ENCODE results near the gene DAO. TPM values are rescaled to one million over a fixed set of nuclear protein-coding genes. Genes with fewer than 3 reads are reported as not detected.

The DAO gene
- total RNA-seq, 6 experiments from 2014 or later: not detected

DNA sequence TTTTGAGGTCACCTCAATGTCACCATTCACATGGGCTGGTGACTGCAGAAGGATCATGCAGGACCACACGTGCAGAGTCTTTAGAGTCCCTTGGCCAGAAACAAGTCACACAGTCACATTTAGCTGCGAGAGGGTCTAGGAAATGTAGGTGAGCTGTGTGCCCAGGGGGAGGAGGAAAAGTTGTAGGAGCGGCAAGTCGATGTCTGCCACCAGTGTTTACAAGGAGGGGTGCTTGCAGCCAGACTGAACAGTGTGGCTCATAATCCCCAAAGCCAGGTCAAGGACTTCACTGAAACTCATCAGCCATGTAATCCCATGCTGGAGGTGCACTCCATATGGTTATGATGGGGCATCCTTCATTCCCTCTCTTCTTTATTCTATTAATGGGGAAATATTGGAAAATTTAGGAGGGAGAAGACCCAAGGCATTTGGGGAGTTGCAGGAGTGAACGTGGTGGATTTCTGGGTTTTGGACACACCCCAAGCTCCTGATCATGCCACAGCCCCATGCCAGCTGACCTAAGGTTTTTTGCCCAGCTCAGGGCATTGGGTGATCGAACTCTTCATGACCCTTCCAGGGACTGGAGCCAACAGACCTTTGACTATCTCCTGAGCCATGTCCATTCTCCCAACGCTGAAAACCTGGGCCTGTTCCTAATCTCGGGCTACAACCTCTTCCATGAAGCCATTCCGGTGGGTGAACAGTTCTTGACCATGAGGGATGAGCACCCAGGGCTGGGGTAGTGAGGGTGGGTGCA, 7.2 kb downstream of the DAO start:
- Mint-ChIP-seq H3K27me3 (ENCODE audit: insufficient read depth) (no peaks in the 10 kb centered on the region; the same call in 1 of the 2 replicates), H3K27ac (no peak overlapping the region), H3K4me3 (no peak overlapping the region), H3K4me1 (ENCODE audit: low read depth) (no peaks in the 10 kb centered on the region), H3K9me3 (peaks cover 5% of the 10 kb centered on the region), H3K36me3 (ENCODE audit: low read depth) (peaks cover 4% of the 10 kb centered on the region; the same call in 1 of the 2 replicates)
- TF ChIP-seq, protein P1, sequence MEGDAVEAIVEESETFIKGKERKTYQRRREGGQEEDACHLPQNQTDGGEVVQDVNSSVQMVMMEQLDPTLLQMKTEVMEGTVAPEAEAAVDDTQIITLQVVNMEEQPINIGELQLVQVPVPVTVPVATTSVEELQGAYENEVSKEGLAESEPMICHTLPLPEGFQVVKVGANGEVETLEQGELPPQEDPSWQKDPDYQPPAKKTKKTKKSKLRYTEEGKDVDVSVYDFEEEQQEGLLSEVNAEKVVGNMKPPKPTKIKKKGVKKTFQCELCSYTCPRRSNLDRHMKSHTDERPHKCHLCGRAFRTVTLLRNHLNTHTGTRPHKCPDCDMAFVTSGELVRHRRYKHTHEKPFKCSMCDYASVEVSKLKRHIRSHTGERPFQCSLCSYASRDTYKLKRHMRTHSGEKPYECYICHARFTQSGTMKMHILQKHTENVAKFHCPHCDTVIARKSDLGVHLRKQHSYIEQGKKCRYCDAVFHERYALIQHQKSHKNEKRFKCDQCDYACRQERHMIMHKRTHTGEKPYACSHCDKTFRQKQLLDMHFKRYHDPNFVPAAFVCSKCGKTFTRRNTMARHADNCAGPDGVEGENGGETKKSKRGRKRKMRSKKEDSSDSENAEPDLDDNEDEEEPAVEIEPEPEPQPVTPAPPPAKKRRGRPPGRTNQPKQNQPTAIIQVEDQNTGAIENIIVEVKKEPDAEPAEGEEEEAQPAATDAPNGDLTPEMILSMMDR (IDR thresholded peaks at IDR 0.05): no peak
- no peak for DNase-seq

DNA sequence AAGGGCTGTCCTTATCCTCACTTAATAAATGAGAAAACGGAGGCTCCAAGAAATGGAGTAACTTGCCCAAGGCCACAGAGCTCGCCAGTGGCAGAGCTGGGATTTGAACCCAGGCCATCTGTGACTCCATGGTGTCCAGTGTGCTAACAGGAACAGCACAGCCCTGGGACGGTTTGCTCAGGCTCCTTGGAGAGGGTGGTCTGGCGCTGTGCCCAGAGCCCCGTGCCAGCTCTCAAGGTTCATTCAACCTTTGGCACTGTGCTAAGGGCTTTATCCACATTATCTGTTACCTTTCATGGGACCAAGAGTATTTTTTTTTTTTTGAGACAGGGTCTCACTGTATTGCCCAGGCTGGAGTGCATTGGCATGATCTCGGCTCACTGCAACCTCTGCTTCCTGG, 8.1 kb downstream of the DAO start:
- no peak overlapping the region for H3K27ac Mint-ChIP-seq
- TF ChIP-seq, protein P1 (IDR thresholded peaks at IDR 0.05): no peak
- no peaks in the 10 kb centered on the region; the same call in 1 of the 2 replicates for H3K27me3 Mint-ChIP-seq (ENCODE audit: insufficient read depth)
- H3K9me3 Mint-ChIP-seq: peaks cover 5% of the 10 kb centered on the region
- H3K4me1 Mint-ChIP-seq (ENCODE audit: low read depth): no peaks in the 10 kb centered on the region
- H3K36me3 Mint-ChIP-seq (ENCODE audit: low read depth): peaks cover 4% of the 10 kb centered on the region; the same call in 1 of the 2 replicates
- no peak for DNase-seq
- H3K4me3 Mint-ChIP-seq: no peak overlapping the region

DNA sequence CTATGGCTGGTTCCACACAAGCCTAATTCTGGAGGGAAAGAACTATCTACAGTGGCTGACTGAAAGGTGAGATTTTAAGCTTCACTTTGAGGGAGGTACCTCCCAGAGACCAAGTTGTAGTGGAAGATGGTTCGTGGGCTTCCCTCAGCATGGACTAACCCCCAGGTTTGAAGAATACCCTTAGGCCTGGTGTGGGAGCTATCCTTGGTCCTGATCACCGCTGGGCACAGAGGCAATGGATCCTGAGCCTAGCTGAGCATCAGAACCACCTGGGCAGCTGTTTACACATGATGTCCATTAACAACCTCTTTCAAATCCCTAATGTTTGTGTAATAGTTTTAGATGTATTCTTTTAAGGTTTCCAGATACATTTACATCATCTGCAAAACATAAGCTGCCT, 10.3 kb downstream of the DAO start:
- DNase-seq: no peak
- Mint-ChIP-seq H3K4me1 (ENCODE audit: low read depth) (no peaks in the 10 kb centered on the region), H3K36me3 (ENCODE audit: low read depth) (peaks cover 4% of the 10 kb centered on the region; the same call in 1 of the 2 replicates), H3K9me3 (peaks cover 6% of the 10 kb centered on the region), H3K27me3 (ENCODE audit: insufficient read depth) (peaks cover 1% of the 10 kb centered on the region), H3K27ac (no peak overlapping the region), H3K4me3 (no peak overlapping the region)
- TF ChIP-seq, protein P1 (IDR thresholded peaks at IDR 0.05): no peak

DNA sequence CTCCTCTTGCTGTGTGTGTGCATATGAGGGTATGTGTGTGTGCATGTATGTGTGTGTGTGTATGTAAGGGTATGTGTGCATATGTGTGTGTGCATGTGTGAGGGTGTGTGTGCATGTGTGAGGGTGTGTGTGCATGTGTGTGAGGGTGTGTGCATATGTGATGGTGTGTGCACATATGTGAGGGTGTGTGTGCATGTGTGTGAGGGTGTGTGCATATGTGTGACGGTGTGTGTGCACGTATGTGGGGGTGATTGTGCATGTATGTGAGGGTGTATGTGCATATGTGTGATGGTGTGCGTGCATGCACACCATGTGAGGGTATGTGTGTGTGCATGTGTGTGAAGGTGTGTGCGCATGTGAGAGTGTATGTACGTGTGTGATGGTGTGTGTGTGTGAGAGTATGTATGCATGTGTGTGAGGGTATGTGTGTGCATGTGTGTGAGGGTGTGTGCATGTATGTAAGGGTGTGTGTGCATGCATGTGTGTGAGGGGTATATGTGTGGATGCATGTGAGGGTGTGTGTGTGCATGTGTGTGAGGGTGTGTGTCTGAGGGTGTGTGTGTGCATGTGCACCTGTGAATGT, 15.4 kb downstream of the DAO start:
- no peaks in the 10 kb centered on the region for H3K4me1 Mint-ChIP-seq (ENCODE audit: low read depth)
- peaks cover 1% of the 10 kb centered on the region; the same call in 1 of the 2 replicates for H3K27me3 Mint-ChIP-seq (ENCODE audit: insufficient read depth)
- no peak for DNase-seq
- H3K27ac Mint-ChIP-seq: no peak overlapping the region
- no peak overlapping the region for H3K4me3 Mint-ChIP-seq
- peaks cover 8% of the 10 kb centered on the region for H3K9me3 Mint-ChIP-seq
- H3K36me3 Mint-ChIP-seq (ENCODE audit: low read depth): peaks cover 4% of the 10 kb centered on the region; the same call in 1 of the 2 replicates
- TF ChIP-seq, protein P1 (IDR thresholded peaks at IDR 0.05): no peak

DNA sequence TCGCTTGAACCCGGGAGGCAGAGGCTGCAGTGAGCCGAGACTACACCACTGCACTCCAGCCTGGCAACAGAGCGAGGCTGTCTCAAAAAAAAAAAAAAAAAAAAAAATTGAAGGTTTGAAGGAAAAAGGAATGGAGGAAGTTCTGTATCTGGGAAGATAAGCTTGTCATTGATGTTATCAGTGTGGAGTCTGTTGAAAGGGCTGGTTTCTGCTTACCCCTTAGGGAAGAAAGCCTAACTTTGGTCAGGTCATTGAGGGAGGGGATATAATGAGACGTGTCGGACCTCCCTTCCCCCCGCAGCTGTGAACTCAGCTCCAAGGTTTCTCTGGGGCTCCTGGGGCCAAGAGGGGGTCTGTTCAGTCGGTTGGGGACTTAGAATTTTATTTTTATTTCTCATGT, 16.4 kb downstream of the DAO start:
- Mint-ChIP-seq H3K9me3 (peaks cover 4% of the 10 kb centered on the region; the same call in 1 of the 2 replicates), H3K27me3 (ENCODE audit: insufficient read depth) (peaks cover 6% of the 10 kb centered on the region; the same call in 1 of the 2 replicates), H3K36me3 (ENCODE audit: low read depth) (no peaks in the 10 kb centered on the region), H3K27ac (no peak overlapping the region), H3K4me1 (ENCODE audit: low read depth) (no peaks in the 10 kb centered on the region), H3K4me3 (no peak overlapping the region)
- TF ChIP-seq, protein P1 (IDR thresholded peaks at IDR 0.05): no peak
- no peak for DNase-seq

Data from HFFc6 (cell line).